PC-3 (cell line): ENCODE measurements around the gene GTPBP6. TPM values are rescaled to one million over a fixed set of nuclear protein-coding genes. Genes with fewer than 3 reads are reported as not detected.
"Not testable (repeated sequence)": the region's sequence is repeated elsewhere in the genome, so short reads cannot be mapped to it uniquely, and the experiment has no call there.

Experiments used
- ATAC-seq: fragments of 200-7000 bp; cut with Tn5 transposase; 2 replicates; pipeline ENCODE4 v1.9.1; 2020; ENCODE audit warnings: mild to moderate bottlenecking, moderate library complexity
- BruUV-seq: library from RNA; stranded (reverse); fragments of 400-500 nt; replicated peaks from 2 replicates; lab custom pipeline; 2021; lab: Mats Ljungman, UMichigan
- CTCF ChIA-PET: fragments of 300-600 bp; sonication (Branson Sonifier 250); formaldehyde crosslinking; loops from one replicate; lab custom pipeline; 2022; ENCODE audit warnings: antibody characterized with exemption; lab: Charles Lee
- POLR2A ChIA-PET: fragments of 300-600 bp; sonication (Branson Sonifier 250); formaldehyde crosslinking; loops from one replicate; lab custom pipeline; 2022; ENCODE audit warnings: antibody characterized with exemption; ENCODE audit not compliant: unreplicated experiment; lab: Charles Lee
- DNase-seq: peaks from one replicate; pipeline ENCODE4 v3.0.0-alpha.2; 2015
- H2AFZ ChIP-seq: fragments of 300-600 bp; sonication (generic); 2 replicates; pipeline ENCODE4 v1.6.0; 2016; ENCODE audit warnings: antibody characterized with exemption, low read length
- H3F3A ChIP-seq: fragments of 300-600 bp; sonication (generic); one replicate; pipeline ENCODE4 v1.6.0; 2017; ENCODE audit warnings: antibody characterized with exemption, low read length, control low read depth, mild to moderate bottlenecking; ENCODE audit not compliant: unreplicated experiment
- H3K27ac ChIP-seq: fragments of 300-600 bp; sonication (generic); 2 replicates; pipeline ENCODE4 v1.5.1; 2016; ENCODE audit warnings: mild to moderate bottlenecking, low read length
- H3K27me3 ChIP-seq: fragments of 300-600 bp; sonication (generic); 2 replicates; pipeline ENCODE4 v1.6.1; 2016; ENCODE audit warnings: low read length, mixed read lengths
- H3K36me3 ChIP-seq: fragments of 300-600 bp; sonication (generic); 2 replicates; pipeline ENCODE4 v1.6.1; 2016; ENCODE audit warnings: low read depth, mixed run types, low read length, mixed read lengths
- H3K4me1 ChIP-seq: fragments of 300-600 bp; sonication (generic); 2 replicates; pipeline ENCODE4 v1.5.1; 2016; ENCODE audit warnings: low read length; ENCODE audit not compliant: insufficient read depth
- H3K4me2 ChIP-seq: fragments of 300-600 bp; sonication (generic); 2 replicates; pipeline ENCODE4 v1.6.0; 2016; ENCODE audit warnings: low read length
- H3K4me3 ChIP-seq: fragments of 300-600 bp; sonication (generic); 2 replicates; pipeline ENCODE4 v1.5.1; 2016; ENCODE audit warnings: mild to moderate bottlenecking, low read length, mixed read lengths
- H3K79me2 ChIP-seq: fragments of 300-600 bp; sonication (generic); 2 replicates; pipeline ENCODE4 v1.6.1; 2017; ENCODE audit warnings: low read length, mixed read lengths
- H3K9ac ChIP-seq: fragments of 300-600 bp; sonication (generic); 2 replicates; pipeline ENCODE4 v1.6.0; 2016; ENCODE audit warnings: mild to moderate bottlenecking, low read length
- H3K9me2 ChIP-seq: fragments of 300-600 bp; sonication (generic); replicated peaks from 2 replicates; pipeline ENCODE4 v1.6.1; 2016; ENCODE audit warnings: mixed run types, low read length, mixed read lengths
- H3K9me3 ChIP-seq: fragments of 300-600 bp; sonication (generic); 2 replicates; pipeline ENCODE4 v1.6.1; 2016; ENCODE audit warnings: low read length, mixed read lengths
- H4K20me1 ChIP-seq: fragments of 300-600 bp; sonication (generic); 2 replicates; pipeline ENCODE4 v1.6.1; 2016; ENCODE audit warnings: low read length, mixed read lengths
- CTCF ChIP-seq: fragments of 300-600 bp; sonication (generic); conservative IDR thresholded peaks from 2 replicates; pipeline ENCODE4 v1.5.1; 2017; ENCODE audit warnings: antibody characterized with exemption, low read depth, mild to moderate bottlenecking, low read length
- EZH2 ChIP-seq: fragments of 300-600 bp; sonication (generic); IDR thresholded peaks from one replicate; pipeline ENCODE4 v1.6.1; 2017; ENCODE audit warnings: antibody characterized with exemption, mild to moderate bottlenecking, low read length; ENCODE audit not compliant: unreplicated experiment
- EZH2phosphoT487 ChIP-seq: fragments of 300-600 bp; sonication (generic); IDR thresholded peaks from 2 replicates; pipeline ENCODE4 v1.6.1; 2018; ENCODE audit warnings: mild to moderate bottlenecking, antibody characterized with exemption, low read length, borderline replicate concordance
- intact Hi-C: fragments of 100-400 bp; cut with micrococcal nuclease; formaldehyde crosslinking; loops from 2 replicates; pipeline ENCODE4 v1.9.0; 2023
- total RNA-seq: library from RNA; depleted of rRNA; stranded (reverse); fragments of >200 nt; gene quantifications from 2 replicates; pipeline ENCODE4 v1.2.3, GENCODE V29; 2014

Gene GTPBP6
- total RNA-seq, 1 experiment from 2014 or later = 38.8 TPM

DNA sequence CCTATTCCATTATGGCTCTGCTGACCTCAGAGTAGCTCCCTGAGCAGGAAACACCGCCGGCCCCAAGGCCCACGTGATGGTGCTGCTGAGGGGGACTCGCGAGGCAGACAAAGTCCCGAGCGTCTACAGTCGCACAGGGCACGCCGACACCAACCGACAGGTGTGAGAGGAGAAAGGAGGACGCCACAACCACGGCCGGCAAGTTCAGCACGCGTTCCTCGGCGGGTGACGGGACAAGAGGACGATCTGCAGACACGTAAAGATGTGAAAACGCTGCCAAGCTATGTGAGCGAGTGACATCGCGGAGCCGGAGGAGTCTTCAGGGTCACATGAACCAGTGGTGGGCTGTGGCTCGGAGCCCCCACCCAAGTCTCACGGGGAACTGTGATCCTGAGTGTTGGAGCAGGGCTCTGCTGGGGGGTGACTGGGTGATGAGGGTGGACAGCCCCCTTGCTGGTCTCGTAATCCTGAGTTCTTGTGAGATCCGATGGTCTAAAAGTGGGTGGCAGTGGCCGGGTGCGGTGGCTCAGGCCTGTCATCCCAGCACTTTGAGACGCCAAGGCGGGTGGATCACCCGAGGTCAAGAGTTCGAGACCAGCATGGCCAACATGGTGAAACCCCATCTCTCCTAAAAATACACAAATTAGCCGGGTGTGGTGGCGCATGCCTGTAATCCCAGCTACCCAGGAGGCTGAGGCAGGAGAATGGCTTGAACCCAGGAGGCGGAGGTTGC lies 34.2 kb upstream of the GTPBP6 start:
- ATAC-seq (no peak), DNase-seq (no peak)
- 0 out of 2 replicates have a peak, but pooled peaks cover 8% of the 10 kb centered on the region for H3K79me2 ChIP-seq
- no peak overlapping the region for H3K27ac ChIP-seq
- no peaks in the 10 kb centered on the region for H3K36me3 ChIP-seq
- no TSS peak for BruUV-seq
- no peak overlapping the region for H3K4me2 ChIP-seq
- H3K4me3 ChIP-seq = no peak overlapping the region
- no peaks in the 10 kb centered on the region for H3K9me3 ChIP-seq
- H3K4me1 ChIP-seq = peaks cover 6% of the 10 kb centered on the region
- no peaks in the 10 kb centered on the region for H3F3A ChIP-seq
- ChIA-PET POLR2A (no interaction called here), CTCF (no interaction called here)
- no peaks in the 10 kb centered on the region for H3K9me2 ChIP-seq
- no peak overlapping the region for H3K9ac ChIP-seq
- no peak overlapping the region for H2AFZ ChIP-seq
- intact Hi-C loops = no loop called here
- TF ChIP-seq EZH2 (no peak), CTCF (no peak), EZH2phosphoT487 (no peak)
- no peaks in the 10 kb centered on the region for H4K20me1 ChIP-seq
- no peaks in the 10 kb centered on the region for H3K27me3 ChIP-seq

DNA sequence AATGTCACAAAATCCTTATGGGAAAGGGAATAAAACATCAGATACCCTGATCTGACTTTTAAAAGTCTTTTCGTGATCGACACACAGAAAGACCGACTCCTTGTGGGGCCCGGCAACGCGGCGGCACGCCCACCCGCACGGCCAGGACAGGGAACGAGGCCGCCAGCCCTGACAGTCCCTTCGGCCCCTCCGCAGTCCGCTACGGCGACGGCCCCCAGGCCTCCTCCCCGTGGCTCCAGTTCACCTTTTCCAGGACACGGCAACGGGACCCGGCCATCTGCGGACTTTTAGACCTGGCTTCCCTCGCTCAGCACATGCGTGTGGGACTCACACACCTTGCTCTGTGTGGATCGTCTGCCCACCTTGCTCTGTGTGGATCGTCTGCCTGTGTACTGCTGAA lies 33.6 kb upstream of the GTPBP6 start:
- TF ChIP-seq EZH2phosphoT487 (no peak), EZH2 (no peak), CTCF (no peak)
- Histone ChIP-seq H3K4me1 (peaks cover under 1% of the 10 kb centered on the region), H3K79me2 (0 out of 2 replicates have a peak, but pooled peaks cover 8% of the 10 kb centered on the region), H3K9me3 (no peaks in the 10 kb centered on the region), H4K20me1 (no peaks in the 10 kb centered on the region), H3K27me3 (no peaks in the 10 kb centered on the region), H3K9ac (no peak overlapping the region), H3K36me3 (no peaks in the 10 kb centered on the region), H3K9me2 (no peaks in the 10 kb centered on the region), H3K27ac (no peak overlapping the region), H3K4me2 (no peak overlapping the region), H3K4me3 (no peak overlapping the region), H2AFZ (no peak overlapping the region), H3F3A (no peaks in the 10 kb centered on the region)
- ChIA-PET POLR2A (no interaction called here), CTCF (no interaction called here)
- no TSS peak for BruUV-seq
- no peak for ATAC-seq
- DNase-seq = no peak
- intact Hi-C loops = no loop called here

DNA sequence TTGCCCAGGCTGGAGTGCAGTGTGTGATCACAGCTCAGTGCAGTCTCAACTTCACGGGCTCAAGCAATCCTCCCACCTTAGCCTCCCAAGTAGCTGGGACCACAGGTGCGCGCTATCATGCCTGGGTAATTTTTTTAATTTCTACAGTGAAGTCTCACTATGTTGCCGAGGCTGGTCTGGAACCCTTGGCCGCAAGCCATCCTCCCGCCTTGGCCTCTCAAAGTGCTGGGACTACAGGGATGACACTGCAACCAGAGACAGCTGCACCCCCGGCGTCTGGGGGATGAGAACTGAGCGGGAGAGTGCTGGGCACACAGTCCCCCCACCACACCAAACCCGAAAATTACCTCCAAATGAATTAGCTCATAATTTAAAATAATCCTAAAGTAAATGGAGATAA lies 33.1 kb upstream of the GTPBP6 start:
- no TSS peak for BruUV-seq

GRCh38 chrX:351324-351641 lies 32.7 kb upstream of the GTPBP6 start:
- H4K20me1 ChIP-seq, H3K79me2 ChIP-seq, BruUV-seq, H3K27me3 ChIP-seq, H3K4me2 ChIP-seq, intact Hi-C loops, H3F3A ChIP-seq, H3K9me3 ChIP-seq, H2AFZ ChIP-seq, H3K4me3 ChIP-seq, ATAC-seq, DNase-seq, H3K4me1 ChIP-seq, H3K27ac ChIP-seq, H3K9ac ChIP-seq, CTCF ChIA-PET, H3K36me3 ChIP-seq, POLR2A ChIA-PET, H3K9me2 ChIP-seq: not testable (repeated sequence)

More for the DNA sequence above, 33.1 kb upstream of the GTPBP6 start:
- DNase-seq (no peak), ATAC-seq (no peak)
- Histone ChIP-seq H3K4me2 (no peak overlapping the region), H3K79me2 (0 out of 2 replicates have a peak, but pooled peaks cover 8% of the 10 kb centered on the region), H3F3A (no peaks in the 10 kb centered on the region), H3K9ac (no peak overlapping the region), H3K4me1 (no peaks in the 10 kb centered on the region), H3K9me3 (no peaks in the 10 kb centered on the region), H3K36me3 (no peaks in the 10 kb centered on the region), H4K20me1 (no peaks in the 10 kb centered on the region), H3K27me3 (no peaks in the 10 kb centered on the region), H3K9me2 (no peaks in the 10 kb centered on the region), H3K27ac (no peak overlapping the region), H2AFZ (no peak overlapping the region), H3K4me3 (no peak overlapping the region)
- intact Hi-C loops = no loop called here
- POLR2A ChIA-PET = no interaction called here
- CTCF ChIA-PET = no interaction called here
- TF ChIP-seq EZH2phosphoT487 = no peak
- no peak for TF ChIP-seq EZH2
- TF ChIP-seq CTCF = no peak
